Measurements from ENCODE around the gene GFM2. TPM values are rescaled to one million over a fixed set of nuclear protein-coding genes. Genes with fewer than 3 reads are reported as not detected.

The GFM2 gene
- total and polyA plus RNA-seq, 2 experiments from 2014 or later: 28.5 to 50.1 TPM

DNA sequence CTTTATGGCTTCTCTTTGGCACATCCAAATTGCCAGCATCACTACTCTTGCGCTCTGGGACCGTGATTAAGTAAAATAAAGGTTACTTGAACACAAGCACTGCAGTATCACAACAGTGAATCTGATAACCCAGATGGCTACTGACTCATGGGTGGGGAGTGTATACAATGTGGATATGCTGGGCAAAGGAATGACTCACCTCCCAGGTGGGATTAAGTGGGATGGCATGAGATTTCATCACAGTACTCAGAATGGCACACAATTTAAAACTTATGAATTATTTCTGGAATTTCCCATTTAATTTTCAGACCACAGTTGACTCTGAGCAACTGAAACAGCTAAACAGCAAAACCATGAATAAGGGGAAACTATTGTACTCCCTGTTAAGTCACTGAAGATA is 4.3 kb downstream of the GFM2 start:
- no peak overlapping the region for H3K4me2 ChIP-seq
- H3K79me2 ChIP-seq (replicated peaks; ENCODE audit: insufficient read depth): peaks cover 46% of the 10 kb centered on the region
- no peak for ATAC-seq
- Mint-ChIP-seq H3K27ac (no peak overlapping the region), H3K36me3 (ENCODE audit: low read depth) (peaks cover 24% of the 10 kb centered on the region), H3K4me3 (no peak overlapping the region), H3K9me3 (no peaks in the 10 kb centered on the region), H3K27me3 (ENCODE audit: insufficient read depth, low read depth, poor library complexity) (no peaks in the 10 kb centered on the region), H3K4me1 (peaks cover 5% of the 10 kb centered on the region)
- peaks cover 5% of the 10 kb centered on the region for H3F3A ChIP-seq (replicated peaks; ENCODE audit: low read depth)
- no peak overlapping the region for H2AFZ ChIP-seq
- TF ChIP-seq ZNF114 (CRISPR knock-in tag; IDR thresholded peaks at IDR 0.05) (no peak), CREB1 (CRISPR knock-in tag; IDR thresholded peaks at IDR 0.05; ENCODE audit: low read depth) (no peak), STAT1 (IDR thresholded peaks at IDR 0.05; ENCODE audit: unreplicated experiment) (no peak), EZH2phosphoT487 (IDR thresholded peaks at IDR 0.05; ENCODE audit: unreplicated experiment) (no peak), EZH2 (IDR thresholded peaks at IDR 0.05; ENCODE audit: low read depth, unreplicated experiment) (no peak), NANOG (IDR thresholded peaks at IDR 0.05; ENCODE audit: borderline replicate concordance) (no peak), POLR2AphosphoS5 (IDR thresholded peaks at IDR 0.05; ENCODE audit: low read depth) (no peak), ZNF331 (CRISPR knock-in tag; IDR thresholded peaks at IDR 0.05; ENCODE audit: low read depth) (no peak), JUNB (IDR thresholded peaks at IDR 0.05; ENCODE audit: unreplicated experiment) (no peak)
- TF ChIP-seq, protein P1, sequence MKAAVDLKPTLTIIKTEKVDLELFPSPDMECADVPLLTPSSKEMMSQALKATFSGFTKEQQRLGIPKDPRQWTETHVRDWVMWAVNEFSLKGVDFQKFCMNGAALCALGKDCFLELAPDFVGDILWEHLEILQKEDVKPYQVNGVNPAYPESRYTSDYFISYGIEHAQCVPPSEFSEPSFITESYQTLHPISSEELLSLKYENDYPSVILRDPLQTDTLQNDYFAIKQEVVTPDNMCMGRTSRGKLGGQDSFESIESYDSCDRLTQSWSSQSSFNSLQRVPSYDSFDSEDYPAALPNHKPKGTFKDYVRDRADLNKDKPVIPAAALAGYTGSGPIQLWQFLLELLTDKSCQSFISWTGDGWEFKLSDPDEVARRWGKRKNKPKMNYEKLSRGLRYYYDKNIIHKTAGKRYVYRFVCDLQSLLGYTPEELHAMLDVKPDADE (IDR thresholded peaks at IDR 0.05): no peak
- TF ChIP-seq, protein P2, sequence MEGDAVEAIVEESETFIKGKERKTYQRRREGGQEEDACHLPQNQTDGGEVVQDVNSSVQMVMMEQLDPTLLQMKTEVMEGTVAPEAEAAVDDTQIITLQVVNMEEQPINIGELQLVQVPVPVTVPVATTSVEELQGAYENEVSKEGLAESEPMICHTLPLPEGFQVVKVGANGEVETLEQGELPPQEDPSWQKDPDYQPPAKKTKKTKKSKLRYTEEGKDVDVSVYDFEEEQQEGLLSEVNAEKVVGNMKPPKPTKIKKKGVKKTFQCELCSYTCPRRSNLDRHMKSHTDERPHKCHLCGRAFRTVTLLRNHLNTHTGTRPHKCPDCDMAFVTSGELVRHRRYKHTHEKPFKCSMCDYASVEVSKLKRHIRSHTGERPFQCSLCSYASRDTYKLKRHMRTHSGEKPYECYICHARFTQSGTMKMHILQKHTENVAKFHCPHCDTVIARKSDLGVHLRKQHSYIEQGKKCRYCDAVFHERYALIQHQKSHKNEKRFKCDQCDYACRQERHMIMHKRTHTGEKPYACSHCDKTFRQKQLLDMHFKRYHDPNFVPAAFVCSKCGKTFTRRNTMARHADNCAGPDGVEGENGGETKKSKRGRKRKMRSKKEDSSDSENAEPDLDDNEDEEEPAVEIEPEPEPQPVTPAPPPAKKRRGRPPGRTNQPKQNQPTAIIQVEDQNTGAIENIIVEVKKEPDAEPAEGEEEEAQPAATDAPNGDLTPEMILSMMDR (conservative IDR thresholded peaks at IDR 0.05; ENCODE audit: low read depth in 2 of 2): no peak
- TF ChIP-seq, protein P3, sequence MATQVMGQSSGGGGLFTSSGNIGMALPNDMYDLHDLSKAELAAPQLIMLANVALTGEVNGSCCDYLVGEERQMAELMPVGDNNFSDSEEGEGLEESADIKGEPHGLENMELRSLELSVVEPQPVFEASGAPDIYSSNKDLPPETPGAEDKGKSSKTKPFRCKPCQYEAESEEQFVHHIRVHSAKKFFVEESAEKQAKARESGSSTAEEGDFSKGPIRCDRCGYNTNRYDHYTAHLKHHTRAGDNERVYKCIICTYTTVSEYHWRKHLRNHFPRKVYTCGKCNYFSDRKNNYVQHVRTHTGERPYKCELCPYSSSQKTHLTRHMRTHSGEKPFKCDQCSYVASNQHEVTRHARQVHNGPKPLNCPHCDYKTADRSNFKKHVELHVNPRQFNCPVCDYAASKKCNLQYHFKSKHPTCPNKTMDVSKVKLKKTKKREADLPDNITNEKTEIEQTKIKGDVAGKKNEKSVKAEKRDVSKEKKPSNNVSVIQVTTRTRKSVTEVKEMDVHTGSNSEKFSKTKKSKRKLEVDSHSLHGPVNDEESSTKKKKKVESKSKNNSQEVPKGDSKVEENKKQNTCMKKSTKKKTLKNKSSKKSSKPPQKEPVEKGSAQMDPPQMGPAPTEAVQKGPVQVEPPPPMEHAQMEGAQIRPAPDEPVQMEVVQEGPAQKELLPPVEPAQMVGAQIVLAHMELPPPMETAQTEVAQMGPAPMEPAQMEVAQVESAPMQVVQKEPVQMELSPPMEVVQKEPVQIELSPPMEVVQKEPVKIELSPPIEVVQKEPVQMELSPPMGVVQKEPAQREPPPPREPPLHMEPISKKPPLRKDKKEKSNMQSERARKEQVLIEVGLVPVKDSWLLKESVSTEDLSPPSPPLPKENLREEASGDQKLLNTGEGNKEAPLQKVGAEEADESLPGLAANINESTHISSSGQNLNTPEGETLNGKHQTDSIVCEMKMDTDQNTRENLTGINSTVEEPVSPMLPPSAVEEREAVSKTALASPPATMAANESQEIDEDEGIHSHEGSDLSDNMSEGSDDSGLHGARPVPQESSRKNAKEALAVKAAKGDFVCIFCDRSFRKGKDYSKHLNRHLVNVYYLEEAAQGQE (IDR thresholded peaks at IDR 0.05; ENCODE audit: unreplicated experiment): no peak
- TF ChIP-seq, protein P4, sequence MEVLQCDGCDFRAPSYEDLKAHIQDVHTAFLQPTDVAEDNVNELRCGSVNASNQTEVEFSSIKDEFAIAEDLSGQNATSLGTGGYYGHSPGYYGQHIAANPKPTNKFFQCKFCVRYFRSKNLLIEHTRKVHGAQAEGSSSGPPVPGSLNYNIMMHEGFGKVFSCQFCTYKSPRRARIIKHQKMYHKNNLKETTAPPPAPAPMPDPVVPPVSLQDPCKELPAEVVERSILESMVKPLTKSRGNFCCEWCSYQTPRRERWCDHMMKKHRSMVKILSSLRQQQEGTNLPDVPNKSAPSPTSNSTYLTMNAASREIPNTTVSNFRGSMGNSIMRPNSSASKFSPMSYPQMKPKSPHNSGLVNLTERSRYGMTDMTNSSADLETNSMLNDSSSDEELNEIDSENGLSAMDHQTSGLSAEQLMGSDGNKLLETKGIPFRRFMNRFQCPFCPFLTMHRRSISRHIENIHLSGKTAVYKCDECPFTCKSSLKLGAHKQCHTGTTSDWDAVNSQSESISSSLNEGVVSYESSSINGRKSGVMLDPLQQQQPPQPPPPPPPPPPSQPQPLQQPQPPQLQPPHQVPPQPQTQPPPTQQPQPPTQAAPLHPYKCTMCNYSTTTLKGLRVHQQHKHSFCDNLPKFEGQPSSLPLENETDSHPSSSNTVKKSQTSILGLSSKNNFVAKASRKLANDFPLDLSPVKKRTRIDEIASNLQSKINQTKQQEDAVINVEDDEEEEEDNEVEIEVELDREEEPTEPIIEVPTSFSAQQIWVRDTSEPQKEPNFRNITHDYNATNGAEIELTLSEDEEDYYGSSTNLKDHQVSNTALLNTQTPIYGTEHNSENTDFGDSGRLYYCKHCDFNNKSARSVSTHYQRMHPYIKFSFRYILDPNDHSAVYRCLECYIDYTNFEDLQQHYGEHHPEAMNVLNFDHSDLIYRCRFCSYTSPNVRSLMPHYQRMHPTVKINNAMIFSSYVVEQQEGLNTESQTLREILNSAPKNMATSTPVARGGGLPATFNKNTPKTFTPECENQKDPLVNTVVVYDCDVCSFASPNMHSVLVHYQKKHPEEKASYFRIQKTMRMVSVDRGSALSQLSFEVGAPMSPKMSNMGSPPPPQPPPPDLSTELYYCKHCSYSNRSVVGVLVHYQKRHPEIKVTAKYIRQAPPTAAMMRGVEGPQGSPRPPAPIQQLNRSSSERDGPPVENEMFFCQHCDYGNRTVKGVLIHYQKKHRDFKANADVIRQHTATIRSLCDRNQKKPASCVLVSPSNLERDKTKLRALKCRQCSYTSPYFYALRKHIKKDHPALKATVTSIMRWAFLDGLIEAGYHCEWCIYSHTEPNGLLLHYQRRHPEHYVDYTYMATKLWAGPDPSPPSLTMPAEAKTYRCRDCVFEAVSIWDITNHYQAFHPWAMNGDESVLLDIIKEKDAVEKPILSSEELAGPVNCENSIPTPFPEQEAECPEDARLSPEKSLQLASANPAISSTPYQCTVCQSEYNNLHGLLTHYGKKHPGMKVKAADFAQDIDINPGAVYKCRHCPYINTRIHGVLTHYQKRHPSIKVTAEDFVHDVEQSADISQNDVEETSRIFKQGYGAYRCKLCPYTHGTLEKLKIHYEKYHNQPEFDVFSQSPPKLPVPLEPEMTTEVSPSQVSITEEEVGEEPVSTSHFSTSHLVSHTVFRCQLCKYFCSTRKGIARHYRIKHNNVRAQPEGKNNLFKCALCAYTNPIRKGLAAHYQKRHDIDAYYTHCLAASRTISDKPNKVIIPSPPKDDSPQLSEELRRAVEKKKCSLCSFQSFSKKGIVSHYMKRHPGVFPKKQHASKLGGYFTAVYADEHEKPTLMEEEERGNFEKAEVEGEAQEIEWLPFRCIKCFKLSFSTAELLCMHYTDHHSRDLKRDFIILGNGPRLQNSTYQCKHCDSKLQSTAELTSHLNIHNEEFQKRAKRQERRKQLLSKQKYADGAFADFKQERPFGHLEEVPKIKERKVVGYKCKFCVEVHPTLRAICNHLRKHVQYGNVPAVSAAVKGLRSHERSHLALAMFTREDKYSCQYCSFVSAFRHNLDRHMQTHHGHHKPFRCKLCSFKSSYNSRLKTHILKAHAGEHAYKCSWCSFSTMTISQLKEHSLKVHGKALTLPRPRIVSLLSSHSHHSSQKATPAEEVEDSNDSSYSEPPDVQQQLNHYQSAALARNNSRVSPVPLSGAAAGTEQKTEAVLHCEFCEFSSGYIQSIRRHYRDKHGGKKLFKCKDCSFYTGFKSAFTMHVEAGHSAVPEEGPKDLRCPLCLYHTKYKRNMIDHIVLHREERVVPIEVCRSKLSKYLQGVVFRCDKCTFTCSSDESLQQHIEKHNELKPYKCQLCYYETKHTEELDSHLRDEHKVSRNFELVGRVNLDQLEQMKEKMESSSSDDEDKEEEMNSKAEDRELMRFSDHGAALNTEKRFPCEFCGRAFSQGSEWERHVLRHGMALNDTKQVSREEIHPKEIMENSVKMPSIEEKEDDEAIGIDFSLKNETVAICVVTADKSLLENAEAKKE (CRISPR knock-in tag; IDR thresholded peaks at IDR 0.05): no peak
- H4K20me1 ChIP-seq (replicated peaks; ENCODE audit: insufficient read depth): 0 out of 2 replicates have a peak, but pooled peaks cover 2% of the 10 kb centered on the region
- DNase-seq (ENCODE audit: low spot score): no peak
- H3K9me2 ChIP-seq (ENCODE audit: insufficient read depth): no peaks in the 10 kb centered on the region
- no peaks in the 10 kb centered on the region; the same call in 1 of the 2 replicates for H3K4me1 ChIP-seq (ENCODE audit: insufficient read depth)
- no peak overlapping the region for H3K27ac ChIP-seq (ENCODE audit: low read depth)
- H3K36me3 ChIP-seq (ENCODE audit: insufficient read depth): peaks cover 25% of the 10 kb centered on the region; the same call in 1 of the 2 replicates
- H3K27me3 ChIP-seq (ENCODE audit: insufficient read depth): no peaks in the 10 kb centered on the region
- no peak overlapping the region for H3K4me3 ChIP-seq
